Measurements from ENCODE around the gene S100A11.
"Not testable (repeated sequence)": the region's sequence is repeated elsewhere in the genome, so short reads cannot be mapped to it uniquely, and the experiment has no call there.

The S100A11 gene

DNA sequence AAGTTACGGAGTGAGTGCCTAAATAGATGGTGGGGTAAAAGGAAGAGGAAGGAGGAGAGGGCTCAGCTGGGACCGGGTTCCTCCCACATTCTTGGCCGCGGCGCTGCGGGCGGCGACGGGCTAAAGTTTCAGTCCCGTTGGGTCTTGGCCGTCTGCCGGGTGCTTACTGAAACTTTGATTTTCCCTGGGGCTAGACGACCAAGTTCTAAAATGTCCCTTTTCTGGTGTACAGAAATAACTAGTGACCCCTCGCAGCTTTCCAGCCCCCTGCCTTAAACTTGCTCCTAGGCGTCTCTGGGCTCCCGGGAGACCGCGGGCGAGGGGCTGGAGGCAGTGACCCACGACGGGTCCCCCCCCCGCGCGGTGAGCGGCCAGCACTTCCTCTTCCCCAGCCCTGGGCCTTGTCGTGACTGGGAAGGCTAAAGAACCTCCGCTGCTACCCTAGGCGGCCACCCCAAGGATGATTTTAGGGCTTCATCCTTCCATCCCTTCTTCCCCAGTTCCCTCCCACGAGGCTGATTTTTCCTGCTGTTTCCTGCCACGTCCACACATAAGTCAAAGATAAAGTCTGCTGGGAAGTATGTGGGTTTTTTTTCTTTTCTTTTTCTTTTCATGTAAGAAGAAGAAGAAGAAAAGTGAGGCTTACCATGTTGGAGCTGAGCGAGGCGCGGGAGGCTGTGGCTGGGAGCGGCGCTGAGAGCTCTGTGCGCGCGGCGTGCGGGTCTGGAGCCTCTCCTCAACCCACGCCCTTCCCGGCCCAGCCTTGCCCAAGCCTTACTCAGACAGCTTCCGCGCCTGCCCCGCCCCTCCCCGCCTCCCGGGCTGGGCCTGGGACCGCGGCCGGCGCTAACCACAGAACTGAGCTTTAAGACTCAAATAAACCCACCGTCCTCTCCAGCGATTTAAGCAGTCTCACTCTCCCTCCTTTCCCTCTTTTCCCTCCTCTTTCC lies at the start of gene S100A11:
Gene S100A11 (minus strand): TSS at position 738 of the 950 bp plus-strand sequence. CDS start 89 bp downstream, at position 649.
- H3K79me2 ChIP-seq (ENCODE audit: low read length) = no peaks in the 10 kb centered on the region
- peak within 1 kb of the TSS; percentile 89 for H3K4me2 ChIP-seq (ENCODE audit: low read length)
- H3K36me3 ChIP-seq (replicated peaks; ENCODE audit: low read depth, low read length) = no peaks in the 10 kb centered on the region
- no peaks in the 10 kb centered on the region for H3K9me3 ChIP-seq (ENCODE audit: insufficient read depth, low read length)
- no peak within 1 kb of the TSS for H3K27ac ChIP-seq (ENCODE audit: low read length)
- H3K4me1 ChIP-seq (ENCODE audit: low read length) = peaks cover 37% of the 10 kb centered on the region
- peak within 1 kb of the TSS; percentile 66 for H3K9ac ChIP-seq (ENCODE audit: low read length)
- H4K20me1 ChIP-seq (ENCODE audit: insufficient read depth, low read length) = no peaks in the 10 kb centered on the region
- peaks cover 28% of the 10 kb centered on the region for H3K27me3 ChIP-seq (ENCODE audit: low read depth, low read length)
- TF ChIP-seq, protein P1, sequence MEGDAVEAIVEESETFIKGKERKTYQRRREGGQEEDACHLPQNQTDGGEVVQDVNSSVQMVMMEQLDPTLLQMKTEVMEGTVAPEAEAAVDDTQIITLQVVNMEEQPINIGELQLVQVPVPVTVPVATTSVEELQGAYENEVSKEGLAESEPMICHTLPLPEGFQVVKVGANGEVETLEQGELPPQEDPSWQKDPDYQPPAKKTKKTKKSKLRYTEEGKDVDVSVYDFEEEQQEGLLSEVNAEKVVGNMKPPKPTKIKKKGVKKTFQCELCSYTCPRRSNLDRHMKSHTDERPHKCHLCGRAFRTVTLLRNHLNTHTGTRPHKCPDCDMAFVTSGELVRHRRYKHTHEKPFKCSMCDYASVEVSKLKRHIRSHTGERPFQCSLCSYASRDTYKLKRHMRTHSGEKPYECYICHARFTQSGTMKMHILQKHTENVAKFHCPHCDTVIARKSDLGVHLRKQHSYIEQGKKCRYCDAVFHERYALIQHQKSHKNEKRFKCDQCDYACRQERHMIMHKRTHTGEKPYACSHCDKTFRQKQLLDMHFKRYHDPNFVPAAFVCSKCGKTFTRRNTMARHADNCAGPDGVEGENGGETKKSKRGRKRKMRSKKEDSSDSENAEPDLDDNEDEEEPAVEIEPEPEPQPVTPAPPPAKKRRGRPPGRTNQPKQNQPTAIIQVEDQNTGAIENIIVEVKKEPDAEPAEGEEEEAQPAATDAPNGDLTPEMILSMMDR (IDR thresholded peaks at IDR 0.05; ENCODE audit: low read depth, low read length) = no peak
- H3K4me3 ChIP-seq (ENCODE audit: low read length) = peak within 1 kb of the TSS; percentile 77
- H2AFZ ChIP-seq (ENCODE audit: low read depth, low read length) = peak within 1 kb of the TSS; percentile 92

DNA sequence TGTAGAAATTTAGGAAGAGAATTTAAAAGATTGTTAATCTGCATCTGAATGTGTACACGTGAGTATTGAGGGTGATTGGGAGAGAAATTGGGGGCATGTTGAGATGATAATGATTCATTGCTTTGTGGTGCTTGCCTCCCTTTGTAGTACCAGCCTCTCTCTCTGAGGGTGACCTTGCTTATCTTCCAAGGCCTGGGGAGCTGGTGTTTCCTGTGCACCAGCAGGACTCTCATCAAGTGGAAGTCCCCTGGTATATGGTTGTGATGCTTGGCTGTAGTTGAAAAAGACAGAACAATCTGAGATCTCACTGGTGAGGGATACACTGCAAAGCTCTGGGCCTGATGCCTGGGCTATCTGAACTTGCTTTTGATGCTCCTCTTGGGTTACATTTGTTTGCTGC lies 48.0 kb upstream of the S100A11 start:
- Histone ChIP-seq H3K9ac (ENCODE audit: low read length) (no peak overlapping the region), H2AFZ (ENCODE audit: low read depth, low read length) (no peak overlapping the region), H3K27ac (ENCODE audit: low read length) (no peak overlapping the region), H3K9me3 (ENCODE audit: insufficient read depth, low read length) (no peaks in the 10 kb centered on the region), H3K79me2 (ENCODE audit: low read length) (no peaks in the 10 kb centered on the region), H4K20me1 (ENCODE audit: insufficient read depth, low read length) (no peaks in the 10 kb centered on the region), H3K4me1 (ENCODE audit: low read length) (no peaks in the 10 kb centered on the region), H3K27me3 (ENCODE audit: low read depth, low read length) (peaks cover 56% of the 10 kb centered on the region), H3K4me3 (ENCODE audit: low read length) (no peak overlapping the region), H3K36me3 (replicated peaks; ENCODE audit: low read depth, low read length) (no peaks in the 10 kb centered on the region), H3K4me2 (ENCODE audit: low read length) (no peak overlapping the region)
- no peak for TF ChIP-seq EZH2phosphoT487 (IDR thresholded peaks at IDR 0.05; ENCODE audit: low read depth)
- TF ChIP-seq, protein P1 (IDR thresholded peaks at IDR 0.05; ENCODE audit: low read depth, low read length) = no peak

DNA sequence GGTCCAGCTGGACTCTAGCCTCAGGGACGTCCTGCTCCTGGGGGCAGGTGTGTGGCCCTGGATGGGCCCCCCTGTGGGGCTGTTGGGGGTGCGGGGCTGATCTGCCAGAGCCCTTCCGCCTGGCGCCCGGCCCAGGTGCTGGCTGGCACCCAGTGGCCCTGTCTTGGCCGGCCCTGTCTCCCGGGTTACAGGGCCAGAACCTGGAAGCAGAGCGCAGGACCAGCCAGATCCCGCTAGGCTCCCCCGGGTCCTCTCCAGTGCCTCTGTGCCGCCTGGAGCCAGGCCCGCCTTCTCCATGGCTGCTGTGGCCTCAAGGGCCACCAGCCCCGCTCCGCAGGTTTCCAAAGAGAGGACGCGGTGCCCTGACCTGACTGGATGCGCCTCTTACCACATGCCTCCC lies 44.2 kb upstream of the S100A11 start:
- not testable (repeated sequence) for H3K9me3 ChIP-seq (ENCODE audit: insufficient read depth, low read length); H3K4me3 ChIP-seq (ENCODE audit: low read length); H2AFZ ChIP-seq (ENCODE audit: low read depth, low read length); H3K79me2 ChIP-seq (ENCODE audit: low read length); H3K9ac ChIP-seq (ENCODE audit: low read length); H4K20me1 ChIP-seq (ENCODE audit: insufficient read depth, low read length); H3K27ac ChIP-seq (ENCODE audit: low read length); H3K4me2 ChIP-seq (ENCODE audit: low read length); H3K36me3 ChIP-seq (replicated peaks; ENCODE audit: low read depth, low read length); H3K4me1 ChIP-seq (ENCODE audit: low read length)
- H3K27me3 ChIP-seq (ENCODE audit: low read depth, low read length) = peaks cover 34% of the 10 kb centered on the region

DNA sequence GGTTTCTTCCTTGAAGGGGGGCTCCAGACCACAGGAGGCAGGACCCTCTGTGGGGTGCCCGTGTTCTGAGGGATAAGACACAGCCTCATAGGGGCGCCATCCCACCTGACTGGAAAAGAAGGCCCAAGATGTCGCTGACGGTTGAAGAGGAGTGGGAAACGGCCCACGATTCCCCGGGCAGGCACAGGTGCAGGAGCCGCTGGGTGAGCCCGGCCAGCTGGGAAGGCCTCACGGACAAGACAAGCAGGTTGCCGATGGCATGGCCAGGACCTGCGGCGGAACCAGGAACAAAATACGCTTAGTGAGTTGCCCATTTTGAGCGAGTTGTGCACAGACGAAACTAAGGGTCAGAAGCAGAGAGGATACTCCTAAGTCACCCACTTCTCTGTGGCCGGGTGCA lies 43.7 kb upstream of the S100A11 start:
- not testable (repeated sequence) for H3K4me2 ChIP-seq (ENCODE audit: low read length); H4K20me1 ChIP-seq (ENCODE audit: insufficient read depth, low read length); H3K4me3 ChIP-seq (ENCODE audit: low read length); H2AFZ ChIP-seq (ENCODE audit: low read depth, low read length); H3K27ac ChIP-seq (ENCODE audit: low read length); H3K36me3 ChIP-seq (replicated peaks; ENCODE audit: low read depth, low read length); H3K4me1 ChIP-seq (ENCODE audit: low read length); H3K9ac ChIP-seq (ENCODE audit: low read length); H3K9me3 ChIP-seq (ENCODE audit: insufficient read depth, low read length); H3K79me2 ChIP-seq (ENCODE audit: low read length)
- H3K27me3 ChIP-seq (ENCODE audit: low read depth, low read length) = peaks cover 35% of the 10 kb centered on the region

DNA sequence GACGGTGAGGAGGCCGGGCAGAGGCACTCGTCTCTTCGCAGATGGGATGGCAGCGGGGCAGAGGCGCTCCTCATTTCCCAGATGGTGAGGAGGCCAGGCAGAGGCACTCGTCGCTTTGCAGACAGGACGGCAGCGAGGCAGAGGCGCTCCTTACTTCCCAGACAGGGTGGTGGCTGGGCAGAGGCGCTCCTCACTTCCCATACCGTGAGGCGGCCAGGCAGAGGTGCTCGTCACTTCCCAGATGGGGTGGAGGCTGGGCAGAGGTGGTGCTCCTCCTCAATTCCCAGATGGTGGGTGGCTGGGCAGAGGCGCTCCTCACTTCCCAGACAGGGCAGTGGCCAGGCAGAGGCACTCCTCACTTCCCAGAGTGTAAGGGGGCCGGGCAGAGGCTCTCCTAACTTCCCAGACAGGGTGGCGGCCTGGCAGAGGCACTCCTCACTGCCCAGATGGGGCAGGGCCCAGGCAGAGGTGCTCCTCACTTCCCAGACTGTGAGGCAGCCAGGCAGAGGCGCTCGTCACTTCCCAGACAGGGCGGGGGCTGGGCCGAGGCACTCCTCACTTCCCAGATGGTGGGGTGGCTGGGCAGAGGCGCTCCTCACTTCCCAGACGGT lies 42.1 kb upstream of the S100A11 start:
- no peak overlapping the region for H3K4me3 ChIP-seq (ENCODE audit: low read length)
- TF ChIP-seq EZH2phosphoT487 (IDR thresholded peaks at IDR 0.05; ENCODE audit: low read depth) = no peak
- TF ChIP-seq, protein P1 (IDR thresholded peaks at IDR 0.05; ENCODE audit: low read depth, low read length) = no peak
- no peaks in the 10 kb centered on the region for H3K4me1 ChIP-seq (ENCODE audit: low read length)
- H4K20me1 ChIP-seq (ENCODE audit: insufficient read depth, low read length) = no peaks in the 10 kb centered on the region
- no peak overlapping the region for H3K9ac ChIP-seq (ENCODE audit: low read length)
- H3K9me3 ChIP-seq (ENCODE audit: insufficient read depth, low read length) = no peaks in the 10 kb centered on the region
- no peak overlapping the region for H2AFZ ChIP-seq (ENCODE audit: low read depth, low read length)
- no peak overlapping the region for H3K4me2 ChIP-seq (ENCODE audit: low read length)
- no peak overlapping the region for H3K27ac ChIP-seq (ENCODE audit: low read length)
- H3K27me3 ChIP-seq (ENCODE audit: low read depth, low read length) = peaks cover 38% of the 10 kb centered on the region
- H3K79me2 ChIP-seq (ENCODE audit: low read length) = no peaks in the 10 kb centered on the region
- H3K36me3 ChIP-seq (replicated peaks; ENCODE audit: low read depth, low read length) = no peaks in the 10 kb centered on the region

Measured in OCI-LY3 (cell line).